GM12864 (cell line): Measurements from ENCODE around the gene CACNA1G.

Experiments
- DNase-seq: peaks from one replicate; pipeline ENCODE4 v3.0.0-alpha.2; 2011; ENCODE audit warnings: low read depth
- H3K4me3 ChIP-seq: 2 replicates; pipeline ENCODE4 v1.5.1; 2011; ENCODE audit warnings: mild to moderate bottlenecking, low read depth, low read length, control low read depth
- CTCF ChIP-seq: IDR thresholded peaks from 2 replicates; pipeline ENCODE4 v1.5.1; 2011; ENCODE audit warnings: low read depth, mild to moderate bottlenecking, moderate library complexity, low read length, control low read depth, inconsistent platforms; ENCODE audit errors: missing control alignments

The CACNA1G gene

GRCh38 chr17:50585891-50586290 is 25.4 kb downstream of the CACNA1G start:
- H3K4me3 ChIP-seq: no peak overlapping the region
- DNase-seq: no peak
- TF ChIP-seq CTCF: no peak

- TF ChIP-seq CTCF: no peak
Observed at GRCh38 chr17:50586421-50587247, 26.1 kb downstream of the CACNA1G start.

GRCh38 chr17:50587571-50587970 is 27.1 kb downstream of the CACNA1G start:
- H3K4me3 ChIP-seq: no peak overlapping the region
- TF ChIP-seq CTCF: no peak
- DNase-seq: no peak

More at GRCh38 chr17:50586421-50587247, 26.1 kb downstream of the CACNA1G start:
- no peak overlapping the region for H3K4me3 ChIP-seq
- no peak for DNase-seq

GRCh38 chr17:50588391-50589049 is 28.0 kb downstream of the CACNA1G start:
- DNase-seq: no peak
- no peak for TF ChIP-seq CTCF

GRCh38 chr17:50589095-50589705 is 28.7 kb downstream of the CACNA1G start:
- no peak for DNase-seq
- no peak overlapping the region for H3K4me3 ChIP-seq
- no peak for TF ChIP-seq CTCF

More at GRCh38 chr17:50588391-50589049, 28.0 kb downstream of the CACNA1G start:
- no peak overlapping the region for H3K4me3 ChIP-seq

- no peak for TF ChIP-seq CTCF
- DNase-seq: no peak
- no peak overlapping the region for H3K4me3 ChIP-seq
Observed at GRCh38 chr17:50590946-50591737, 30.6 kb downstream of the CACNA1G start.
